Left ventricle myocardium inferior (tissue), 1 donor: Measurements from ENCODE around the gene ZNF423. TPM values are rescaled to one million over a fixed set of nuclear protein-coding genes. Genes with fewer than 3 reads are reported as not detected.
"Not testable (repeated sequence)": the region's sequence is repeated elsewhere in the genome, so short reads cannot be mapped to it uniquely, and the experiment has no call there.

Experiments used
- DNase-seq: peaks from one replicate; pipeline ENCODE4 v3.0.0-alpha.2; 2020
- H3K27ac ChIP-seq: fragments of 200-600 bp; replicated peaks from 2 replicates; pipeline ENCODE4 v1.8.0; 2021
- H3K27me3 ChIP-seq: fragments of 200-600 bp; 2 replicates; pipeline ENCODE4 v1.8.0; 2021; ENCODE audit warnings: low read depth
- H3K36me3 ChIP-seq: fragments of 200-600 bp; 2 replicates; pipeline ENCODE4 v1.8.0; 2021
- H3K4me1 ChIP-seq: fragments of 200-600 bp; 2 replicates; pipeline ENCODE4 v1.8.0; 2021
- H3K4me3 ChIP-seq: fragments of 200-600 bp; 2 replicates; pipeline ENCODE4 v1.8.0; 2021; ENCODE audit warnings: mild to moderate bottlenecking, moderate library complexity
- H3K9me3 ChIP-seq: fragments of 200-600 bp; replicated peaks from 2 replicates; pipeline ENCODE4 v1.8.0; 2021
- CTCF ChIP-seq: fragments of 200-600 bp; IDR thresholded peaks from 2 replicates; pipeline ENCODE4 v1.8.0; 2021; ENCODE audit warnings: antibody characterized with exemption, mild to moderate bottlenecking, borderline replicate concordance
- intact Hi-C: fragments of 100-400 bp; cut with micrococcal nuclease; formaldehyde crosslinking; loops from one replicate; pipeline ENCODE4 v1.11.0; 2022
- total RNA-seq: library from RNA; stranded (reverse); fragmentation: NEBNext Ultra II Directional; extraction: Animal tissue kit (Norgen Biotek cat#: 25700); gene quantifications from one replicate; pipeline ENCODE4 v1.2.1, GENCODE V29; 2021
- donor health status: DM: no; HTN: yes; CAD: no; lungs with severe emphysema.

ZNF423 gene
- total RNA-seq, 1 donor from 2014 or later, result 8.6 TPM

GRCh38 chr16:49510654-49511305 is 345.1 kb downstream of the ZNF423 start:
- no peak for DNase-seq
- no peak for TF ChIP-seq CTCF
- H3K9me3 ChIP-seq, result no peaks in the 10 kb centered on the region
- no peak overlapping the region for H3K4me3 ChIP-seq
- no peaks in the 10 kb centered on the region for H3K36me3 ChIP-seq
- no peaks in the 10 kb centered on the region for H3K27me3 ChIP-seq
- H3K27ac ChIP-seq, result no peak overlapping the region
- intact Hi-C loops, result no loop called here
- no peaks in the 10 kb centered on the region for H3K4me1 ChIP-seq

- no peak for DNase-seq
- H3K9me3 ChIP-seq, result no peaks in the 10 kb centered on the region
- no peaks in the 10 kb centered on the region for H3K27me3 ChIP-seq
- H3K4me1 ChIP-seq, result no peaks in the 10 kb centered on the region
- no peaks in the 10 kb centered on the region for H3K36me3 ChIP-seq
- H3K4me3 ChIP-seq, result no peak overlapping the region
- no peak for TF ChIP-seq CTCF
- H3K27ac ChIP-seq, result no peak overlapping the region
- intact Hi-C loops, result no loop called here
These were observed 345.8 kb downstream of the ZNF423 start for GRCh38 chr16:49510141-49510540.

- not testable (repeated sequence) for H3K36me3 ChIP-seq, H3K4me3 ChIP-seq, H3K27ac ChIP-seq, DNase-seq, H3K4me1 ChIP-seq, H3K27me3 ChIP-seq, H3K9me3 ChIP-seq
- intact Hi-C loops, result loop anchor here (10.0 kb wide), 1 partner anchor 88 kb away; no protein-coding TSS in a partner anchor
These were observed 349.6 kb downstream of the ZNF423 start for GRCh38 chr16:49506058-49507013.

- Histone ChIP-seq H3K4me3 (no peak overlapping the region), H3K36me3 (no peaks in the 10 kb centered on the region), H3K9me3 (no peaks in the 10 kb centered on the region), H3K27ac (no peak overlapping the region), H3K4me1 (no peaks in the 10 kb centered on the region), H3K27me3 (no peaks in the 10 kb centered on the region)
- no peak for TF ChIP-seq CTCF
- intact Hi-C loops, result loop anchor here (10.0 kb wide), 1 partner anchor 89 kb away; no protein-coding TSS in a partner anchor
- DNase-seq, result no peak
These were observed 350.4 kb downstream of the ZNF423 start for GRCh38 chr16:49505556-49505955.

GRCh38 chr16:49504626-49505025 is 351.3 kb downstream of the ZNF423 start:
- Histone ChIP-seq H3K4me3 (no peak overlapping the region), H3K4me1 (no peaks in the 10 kb centered on the region), H3K36me3 (no peaks in the 10 kb centered on the region), H3K27ac (no peak overlapping the region), H3K27me3 (no peaks in the 10 kb centered on the region), H3K9me3 (no peaks in the 10 kb centered on the region)
- intact Hi-C loops, result loop anchor here (10.0 kb wide), 1 partner anchor 90 kb away; no protein-coding TSS in a partner anchor
- DNase-seq, result no peak
- no peak for TF ChIP-seq CTCF
